ENCODE data around the gene ATP11C. TPM values are rescaled to one million over a fixed set of nuclear protein-coding genes. Genes with fewer than 3 reads are reported as not detected.

ATP11C gene
- total RNA-seq, 1 experiment from 2014 or later: 38.6 TPM

DNA sequence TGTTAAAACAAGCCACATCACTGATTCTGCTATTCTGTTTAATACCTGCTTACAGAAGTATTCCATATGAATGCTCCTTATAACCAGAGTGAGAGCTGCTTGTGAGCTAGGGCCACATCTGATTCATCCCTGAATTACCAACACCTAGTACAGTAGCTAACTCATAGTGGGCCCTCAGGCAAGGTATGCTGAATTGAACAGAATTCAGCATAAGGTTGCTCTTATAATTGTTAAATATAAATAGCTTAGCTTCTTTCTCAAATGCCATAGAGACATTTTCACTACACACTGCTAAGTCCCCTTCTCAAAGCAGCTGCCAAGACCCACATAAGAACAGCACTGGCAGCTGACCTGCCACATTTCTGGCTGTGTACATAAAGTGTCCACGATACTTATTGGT is 197.9 kb downstream of the ATP11C start:
- H3K27ac Mint-ChIP-seq: no peak overlapping the region
- no peaks in the 10 kb centered on the region for H3K9me3 Mint-ChIP-seq
- no peaks in the 10 kb centered on the region; the same call in 1 of the 2 replicates for H3K36me3 Mint-ChIP-seq
- H3K4me1 Mint-ChIP-seq: peaks cover 7% of the 10 kb centered on the region
- CTCF ChIA-PET: no interaction called here
- no peak for ATAC-seq
- TF ChIP-seq ZNF219 (CRISPR knock-in tag; IDR thresholded peaks at IDR 0.05; ENCODE audit: borderline replicate concordance) (no peak), ZNF263 (CRISPR knock-in tag; IDR thresholded peaks at IDR 0.05; ENCODE audit: low read depth) (no peak)
- TF ChIP-seq, protein P1, sequence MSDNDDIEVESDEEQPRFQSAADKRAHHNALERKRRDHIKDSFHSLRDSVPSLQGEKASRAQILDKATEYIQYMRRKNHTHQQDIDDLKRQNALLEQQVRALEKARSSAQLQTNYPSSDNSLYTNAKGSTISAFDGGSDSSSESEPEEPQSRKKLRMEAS (CRISPR knock-in tag; IDR thresholded peaks at IDR 0.05): no peak
- TF ChIP-seq, protein P2, sequence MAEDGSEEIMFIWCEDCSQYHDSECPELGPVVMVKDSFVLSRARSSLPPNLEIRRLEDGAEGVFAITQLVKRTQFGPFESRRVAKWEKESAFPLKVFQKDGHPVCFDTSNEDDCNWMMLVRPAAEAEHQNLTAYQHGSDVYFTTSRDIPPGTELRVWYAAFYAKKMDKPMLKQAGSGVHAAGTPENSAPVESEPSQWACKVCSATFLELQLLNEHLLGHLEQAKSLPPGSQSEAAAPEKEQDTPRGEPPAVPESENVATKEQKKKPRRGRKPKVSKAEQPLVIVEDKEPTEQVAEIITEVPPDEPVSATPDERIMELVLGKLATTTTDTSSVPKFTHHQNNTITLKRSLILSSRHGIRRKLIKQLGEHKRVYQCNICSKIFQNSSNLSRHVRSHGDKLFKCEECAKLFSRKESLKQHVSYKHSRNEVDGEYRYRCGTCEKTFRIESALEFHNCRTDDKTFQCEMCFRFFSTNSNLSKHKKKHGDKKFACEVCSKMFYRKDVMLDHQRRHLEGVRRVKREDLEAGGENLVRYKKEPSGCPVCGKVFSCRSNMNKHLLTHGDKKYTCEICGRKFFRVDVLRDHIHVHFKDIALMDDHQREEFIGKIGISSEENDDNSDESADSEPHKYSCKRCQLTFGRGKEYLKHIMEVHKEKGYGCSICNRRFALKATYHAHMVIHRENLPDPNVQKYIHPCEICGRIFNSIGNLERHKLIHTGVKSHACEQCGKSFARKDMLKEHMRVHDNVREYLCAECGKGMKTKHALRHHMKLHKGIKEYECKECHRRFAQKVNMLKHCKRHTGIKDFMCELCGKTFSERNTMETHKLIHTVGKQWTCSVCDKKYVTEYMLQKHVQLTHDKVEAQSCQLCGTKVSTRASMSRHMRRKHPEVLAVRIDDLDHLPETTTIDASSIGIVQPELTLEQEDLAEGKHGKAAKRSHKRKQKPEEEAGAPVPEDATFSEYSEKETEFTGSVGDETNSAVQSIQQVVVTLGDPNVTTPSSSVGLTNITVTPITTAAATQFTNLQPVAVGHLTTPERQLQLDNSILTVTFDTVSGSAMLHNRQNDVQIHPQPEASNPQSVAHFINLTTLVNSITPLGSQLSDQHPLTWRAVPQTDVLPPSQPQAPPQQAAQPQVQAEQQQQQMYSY (CRISPR knock-in tag; IDR thresholded peaks at IDR 0.05): no peak
- TF ChIP-seq, protein P3, sequence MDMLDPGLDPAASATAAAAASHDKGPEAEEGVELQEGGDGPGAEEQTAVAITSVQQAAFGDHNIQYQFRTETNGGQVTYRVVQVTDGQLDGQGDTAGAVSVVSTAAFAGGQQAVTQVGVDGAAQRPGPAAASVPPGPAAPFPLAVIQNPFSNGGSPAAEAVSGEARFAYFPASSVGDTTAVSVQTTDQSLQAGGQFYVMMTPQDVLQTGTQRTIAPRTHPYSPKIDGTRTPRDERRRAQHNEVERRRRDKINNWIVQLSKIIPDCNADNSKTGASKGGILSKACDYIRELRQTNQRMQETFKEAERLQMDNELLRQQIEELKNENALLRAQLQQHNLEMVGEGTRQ (CRISPR knock-in tag; IDR thresholded peaks at IDR 0.05): no peak
- no peak overlapping the region for H3K4me3 Mint-ChIP-seq
- no peak for DNase-seq (ENCODE audit: low spot score)
- H3K27me3 Mint-ChIP-seq (ENCODE audit: low read depth): no peaks in the 10 kb centered on the region
- POLR2A ChIA-PET: no interaction called here

DNA sequence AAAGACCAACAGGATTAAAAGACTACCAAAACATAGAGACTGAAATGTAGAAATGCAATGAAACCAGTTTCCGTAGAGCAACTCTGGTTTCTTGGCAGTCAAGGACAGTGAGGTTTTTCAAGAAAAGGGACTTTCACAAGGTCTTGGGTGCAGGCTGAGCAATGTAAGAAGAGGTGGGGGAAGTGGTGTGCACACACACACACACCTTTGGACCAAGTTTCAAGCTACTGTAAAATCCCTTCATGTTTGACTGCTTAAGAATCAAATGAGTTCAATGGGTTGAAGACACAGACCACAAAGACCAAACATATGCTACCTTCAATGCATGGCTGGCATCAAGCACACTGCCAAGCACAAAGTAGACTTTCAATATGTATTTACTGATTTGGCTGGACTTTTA is 207.1 kb downstream of the ATP11C start:
- Mint-ChIP-seq H3K4me3 (no peak overlapping the region), H3K4me1 (0 out of 2 replicates have a peak, but pooled peaks cover 4% of the 10 kb centered on the region), H3K9me3 (no peaks in the 10 kb centered on the region), H3K27ac (no peak overlapping the region), H3K27me3 (ENCODE audit: low read depth) (no peaks in the 10 kb centered on the region), H3K36me3 (no peaks in the 10 kb centered on the region)
- ATAC-seq: no peak
- ChIA-PET CTCF (no interaction called here), POLR2A (no interaction called here)
- DNase-seq (ENCODE audit: low spot score): no peak
- no peak for TF ChIP-seq GRHL2 (CRISPR knock-in tag; IDR thresholded peaks at IDR 0.05; ENCODE audit: insufficient replicate concordance, severe bottlenecking)
- TF ChIP-seq, protein P4, sequence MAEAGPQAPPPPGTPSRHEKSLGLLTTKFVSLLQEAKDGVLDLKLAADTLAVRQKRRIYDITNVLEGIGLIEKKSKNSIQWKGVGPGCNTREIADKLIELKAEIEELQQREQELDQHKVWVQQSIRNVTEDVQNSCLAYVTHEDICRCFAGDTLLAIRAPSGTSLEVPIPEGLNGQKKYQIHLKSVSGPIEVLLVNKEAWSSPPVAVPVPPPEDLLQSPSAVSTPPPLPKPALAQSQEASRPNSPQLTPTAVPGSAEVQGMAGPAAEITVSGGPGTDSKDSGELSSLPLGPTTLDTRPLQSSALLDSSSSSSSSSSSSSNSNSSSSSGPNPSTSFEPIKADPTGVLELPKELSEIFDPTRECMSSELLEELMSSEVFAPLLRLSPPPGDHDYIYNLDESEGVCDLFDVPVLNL (CRISPR knock-in tag; IDR thresholded peaks at IDR 0.05; ENCODE audit: borderline replicate concordance, low read depth): no peak
- TF ChIP-seq JUN (CRISPR knock-in tag; IDR thresholded peaks at IDR 0.05): no peak
- TF ChIP-seq, protein P5, sequence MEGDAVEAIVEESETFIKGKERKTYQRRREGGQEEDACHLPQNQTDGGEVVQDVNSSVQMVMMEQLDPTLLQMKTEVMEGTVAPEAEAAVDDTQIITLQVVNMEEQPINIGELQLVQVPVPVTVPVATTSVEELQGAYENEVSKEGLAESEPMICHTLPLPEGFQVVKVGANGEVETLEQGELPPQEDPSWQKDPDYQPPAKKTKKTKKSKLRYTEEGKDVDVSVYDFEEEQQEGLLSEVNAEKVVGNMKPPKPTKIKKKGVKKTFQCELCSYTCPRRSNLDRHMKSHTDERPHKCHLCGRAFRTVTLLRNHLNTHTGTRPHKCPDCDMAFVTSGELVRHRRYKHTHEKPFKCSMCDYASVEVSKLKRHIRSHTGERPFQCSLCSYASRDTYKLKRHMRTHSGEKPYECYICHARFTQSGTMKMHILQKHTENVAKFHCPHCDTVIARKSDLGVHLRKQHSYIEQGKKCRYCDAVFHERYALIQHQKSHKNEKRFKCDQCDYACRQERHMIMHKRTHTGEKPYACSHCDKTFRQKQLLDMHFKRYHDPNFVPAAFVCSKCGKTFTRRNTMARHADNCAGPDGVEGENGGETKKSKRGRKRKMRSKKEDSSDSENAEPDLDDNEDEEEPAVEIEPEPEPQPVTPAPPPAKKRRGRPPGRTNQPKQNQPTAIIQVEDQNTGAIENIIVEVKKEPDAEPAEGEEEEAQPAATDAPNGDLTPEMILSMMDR (IDR thresholded peaks at IDR 0.05): no peak
- no peak for TF ChIP-seq ZNF219 (CRISPR knock-in tag; IDR thresholded peaks at IDR 0.05; ENCODE audit: borderline replicate concordance)
- TF ChIP-seq, protein P6, sequence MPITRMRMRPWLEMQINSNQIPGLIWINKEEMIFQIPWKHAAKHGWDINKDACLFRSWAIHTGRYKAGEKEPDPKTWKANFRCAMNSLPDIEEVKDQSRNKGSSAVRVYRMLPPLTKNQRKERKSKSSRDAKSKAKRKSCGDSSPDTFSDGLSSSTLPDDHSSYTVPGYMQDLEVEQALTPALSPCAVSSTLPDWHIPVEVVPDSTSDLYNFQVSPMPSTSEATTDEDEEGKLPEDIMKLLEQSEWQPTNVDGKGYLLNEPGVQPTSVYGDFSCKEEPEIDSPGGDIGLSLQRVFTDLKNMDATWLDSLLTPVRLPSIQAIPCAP (CRISPR knock-in tag; IDR thresholded peaks at IDR 0.05): no peak
- no peak for TF ChIP-seq ZNF423 (CRISPR knock-in tag; IDR thresholded peaks at IDR 0.05)
- TF ChIP-seq ZBTB21 (CRISPR knock-in tag; IDR thresholded peaks at IDR 0.05; ENCODE audit: borderline replicate concordance): no peak
- TF ChIP-seq ATF1 (CRISPR knock-in tag; IDR thresholded peaks at IDR 0.05): no peak
- no peak for TF ChIP-seq EMX1 (CRISPR knock-in tag; IDR thresholded peaks at IDR 0.05)
- TF ChIP-seq SOX15 (CRISPR knock-in tag; IDR thresholded peaks at IDR 0.05): no peak
- TF ChIP-seq, protein P7, sequence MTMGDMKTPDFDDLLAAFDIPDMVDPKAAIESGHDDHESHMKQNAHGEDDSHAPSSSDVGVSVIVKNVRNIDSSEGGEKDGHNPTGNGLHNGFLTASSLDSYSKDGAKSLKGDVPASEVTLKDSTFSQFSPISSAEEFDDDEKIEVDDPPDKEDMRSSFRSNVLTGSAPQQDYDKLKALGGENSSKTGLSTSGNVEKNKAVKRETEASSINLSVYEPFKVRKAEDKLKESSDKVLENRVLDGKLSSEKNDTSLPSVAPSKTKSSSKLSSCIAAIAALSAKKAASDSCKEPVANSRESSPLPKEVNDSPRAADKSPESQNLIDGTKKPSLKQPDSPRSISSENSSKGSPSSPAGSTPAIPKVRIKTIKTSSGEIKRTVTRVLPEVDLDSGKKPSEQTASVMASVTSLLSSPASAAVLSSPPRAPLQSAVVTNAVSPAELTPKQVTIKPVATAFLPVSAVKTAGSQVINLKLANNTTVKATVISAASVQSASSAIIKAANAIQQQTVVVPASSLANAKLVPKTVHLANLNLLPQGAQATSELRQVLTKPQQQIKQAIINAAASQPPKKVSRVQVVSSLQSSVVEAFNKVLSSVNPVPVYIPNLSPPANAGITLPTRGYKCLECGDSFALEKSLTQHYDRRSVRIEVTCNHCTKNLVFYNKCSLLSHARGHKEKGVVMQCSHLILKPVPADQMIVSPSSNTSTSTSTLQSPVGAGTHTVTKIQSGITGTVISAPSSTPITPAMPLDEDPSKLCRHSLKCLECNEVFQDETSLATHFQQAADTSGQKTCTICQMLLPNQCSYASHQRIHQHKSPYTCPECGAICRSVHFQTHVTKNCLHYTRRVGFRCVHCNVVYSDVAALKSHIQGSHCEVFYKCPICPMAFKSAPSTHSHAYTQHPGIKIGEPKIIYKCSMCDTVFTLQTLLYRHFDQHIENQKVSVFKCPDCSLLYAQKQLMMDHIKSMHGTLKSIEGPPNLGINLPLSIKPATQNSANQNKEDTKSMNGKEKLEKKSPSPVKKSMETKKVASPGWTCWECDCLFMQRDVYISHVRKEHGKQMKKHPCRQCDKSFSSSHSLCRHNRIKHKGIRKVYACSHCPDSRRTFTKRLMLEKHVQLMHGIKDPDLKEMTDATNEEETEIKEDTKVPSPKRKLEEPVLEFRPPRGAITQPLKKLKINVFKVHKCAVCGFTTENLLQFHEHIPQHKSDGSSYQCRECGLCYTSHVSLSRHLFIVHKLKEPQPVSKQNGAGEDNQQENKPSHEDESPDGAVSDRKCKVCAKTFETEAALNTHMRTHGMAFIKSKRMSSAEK (CRISPR knock-in tag; IDR thresholded peaks at IDR 0.05; ENCODE audit: borderline replicate concordance): no peak
- TF ChIP-seq, protein P8, sequence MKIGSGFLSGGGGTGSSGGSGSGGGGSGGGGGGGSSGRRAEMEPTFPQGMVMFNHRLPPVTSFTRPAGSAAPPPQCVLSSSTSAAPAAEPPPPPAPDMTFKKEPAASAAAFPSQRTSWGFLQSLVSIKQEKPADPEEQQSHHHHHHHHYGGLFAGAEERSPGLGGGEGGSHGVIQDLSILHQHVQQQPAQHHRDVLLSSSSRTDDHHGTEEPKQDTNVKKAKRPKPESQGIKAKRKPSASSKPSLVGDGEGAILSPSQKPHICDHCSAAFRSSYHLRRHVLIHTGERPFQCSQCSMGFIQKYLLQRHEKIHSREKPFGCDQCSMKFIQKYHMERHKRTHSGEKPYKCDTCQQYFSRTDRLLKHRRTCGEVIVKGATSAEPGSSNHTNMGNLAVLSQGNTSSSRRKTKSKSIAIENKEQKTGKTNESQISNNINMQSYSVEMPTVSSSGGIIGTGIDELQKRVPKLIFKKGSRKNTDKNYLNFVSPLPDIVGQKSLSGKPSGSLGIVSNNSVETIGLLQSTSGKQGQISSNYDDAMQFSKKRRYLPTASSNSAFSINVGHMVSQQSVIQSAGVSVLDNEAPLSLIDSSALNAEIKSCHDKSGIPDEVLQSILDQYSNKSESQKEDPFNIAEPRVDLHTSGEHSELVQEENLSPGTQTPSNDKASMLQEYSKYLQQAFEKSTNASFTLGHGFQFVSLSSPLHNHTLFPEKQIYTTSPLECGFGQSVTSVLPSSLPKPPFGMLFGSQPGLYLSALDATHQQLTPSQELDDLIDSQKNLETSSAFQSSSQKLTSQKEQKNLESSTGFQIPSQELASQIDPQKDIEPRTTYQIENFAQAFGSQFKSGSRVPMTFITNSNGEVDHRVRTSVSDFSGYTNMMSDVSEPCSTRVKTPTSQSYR (CRISPR knock-in tag; IDR thresholded peaks at IDR 0.05): no peak

All from WTC11 (cell line).